HepG2 (cell line): ENCODE data around the gene BSG. TPM values are rescaled to one million over a fixed set of nuclear protein-coding genes. Genes with fewer than 3 reads are reported as not detected.

Source experiments
- AGO2 ChIP-seq: fragments of 200-400 bp; formaldehyde crosslinking; optimal IDR thresholded peaks from 2 replicates; pipeline ENCODE3; 2017; ENCODE audit warnings: mild to moderate bottlenecking, low read depth, low read length, moderate library complexity
- ATF7-NPFF ChIP-seq: sonication (generic); formaldehyde crosslinking; IDR thresholded peaks from 2 replicates; pipeline ENCODE4 v1.8.1; 2023; ENCODE audit warnings: mild to moderate bottlenecking, low read depth, missing genetic modification reagents, moderate library complexity
- ATM ChIP-seq: fragments of 450-650 bp; IDR thresholded peaks from 2 replicates; pipeline ENCODE4 v1.7.1; 2017; ENCODE audit warnings: mild to moderate bottlenecking, borderline replicate concordance
- E2F1 ChIP-seq: sonication (generic); formaldehyde crosslinking; IDR thresholded peaks from 2 replicates; pipeline ENCODE4 v1.5.0; 2020; ENCODE audit warnings: missing genetic modification reagents
- FIP1L1 ChIP-seq: fragments of 200-400 bp; formaldehyde crosslinking; IDR thresholded peaks from 2 replicates; pipeline ENCODE4 v1.6.1; 2018; ENCODE audit warnings: low read depth, mild to moderate bottlenecking, low read length, moderate library complexity, borderline replicate concordance; ENCODE audit not compliant: insufficient read depth
- HOMEZ ChIP-seq: IDR thresholded peaks from 2 replicates; pipeline ENCODE4 v1.6.1; 2016; ENCODE audit warnings: low read depth
- HOXA9 ChIP-seq: sonication (generic); formaldehyde crosslinking; IDR thresholded peaks from 2 replicates; pipeline ENCODE4 v1.8.1; 2022; ENCODE audit warnings: missing genetic modification reagents, mild to moderate bottlenecking, moderate library complexity, borderline replicate concordance
- NFE2L2 ChIP-seq: fragments of 150-350 bp; IDR thresholded peaks from 2 replicates; pipeline ENCODE4 v1.6.1; 2014; ENCODE audit warnings: low read length
- PAX8 ChIP-seq: sonication (generic); formaldehyde crosslinking; IDR thresholded peaks from 2 replicates; pipeline ENCODE4 v1.8.0; 2022; ENCODE audit warnings: mild to moderate bottlenecking, missing genetic modification reagents, borderline replicate concordance
- POGZ ChIP-seq: sonication (generic); formaldehyde crosslinking; IDR thresholded peaks from 2 replicates; pipeline ENCODE4 v1.4.0; 2020; ENCODE audit warnings: mild to moderate bottlenecking, missing genetic modification reagents
- RARA ChIP-seq: IDR thresholded peaks from 2 replicates; pipeline ENCODE4 v1.6.1; 2016; ENCODE audit warnings: missing genetic modification reagents, missing compliant biosample characterization
- SMARCC2 ChIP-seq: fragments of 450-650 bp; IDR thresholded peaks from 2 replicates; pipeline ENCODE4 v1.6.1; 2017; ENCODE audit warnings: antibody characterized with exemption, mild to moderate bottlenecking
- SRSF1 ChIP-seq: fragments of 200-400 bp; formaldehyde crosslinking; optimal IDR thresholded peaks from 2 replicates; pipeline ENCODE3; 2017; ENCODE audit warnings: mild to moderate bottlenecking, low read depth, low read length, moderate library complexity
- SRSF9 ChIP-seq: fragments of 200-400 bp; formaldehyde crosslinking; IDR thresholded peaks from 2 replicates; pipeline ENCODE4 v1.6.1; 2018; ENCODE audit warnings: borderline replicate concordance, mild to moderate bottlenecking, low read depth, low read length; ENCODE audit not compliant: insufficient read depth, poor library complexity, severe bottlenecking
- STAG1 ChIP-seq: sonication (generic); formaldehyde crosslinking; IDR thresholded peaks from 2 replicates; pipeline ENCODE4 v1.4.0; 2020; ENCODE audit warnings: missing genetic modification reagents
- TCF12 ChIP-seq, 2 experiments: fragments of 450-650 bp in 1 of 2; sonication (generic) in 1 of 2; formaldehyde crosslinking in 1 of 2; IDR thresholded peaks; 2 replicates each; pipeline versions ENCODE4 v1.6.1 to v1.8.0; 2017 to 2022; ENCODE audit warnings: antibody characterized with exemption in 1 of 2, mild to moderate bottlenecking in 1 of 2, missing genetic modification reagents in 1 of 2, moderate library complexity in 1 of 2
- ZFAT ChIP-seq: sonication (generic); formaldehyde crosslinking; conservative IDR thresholded peaks from 2 replicates; pipeline ENCODE4 v1.8.1; 2023; ENCODE audit warnings: missing genetic modification reagents, inconsistent platforms
- ZNF34 ChIP-seq: sonication (generic); formaldehyde crosslinking; IDR thresholded peaks from 2 replicates; pipeline ENCODE4 v1.4.0; 2020; ENCODE audit warnings: mild to moderate bottlenecking, missing genetic modification reagents, borderline replicate concordance
- ZNF367 ChIP-seq: sonication (generic); formaldehyde crosslinking; IDR thresholded peaks from 2 replicates; pipeline ENCODE4 v1.4.0; 2020; ENCODE audit warnings: missing genetic modification reagents, borderline replicate concordance
- ZNF446 ChIP-seq: sonication (generic); formaldehyde crosslinking; IDR thresholded peaks from 2 replicates; pipeline ENCODE4 v1.5.0; 2020; ENCODE audit warnings: mild to moderate bottlenecking, missing genetic modification reagents
- ZNF609 ChIP-seq: sonication (generic); formaldehyde crosslinking; IDR thresholded peaks from 2 replicates; pipeline ENCODE4 v1.4.0; 2020; ENCODE audit warnings: mild to moderate bottlenecking, missing genetic modification reagents, borderline replicate concordance
- ZNF678 ChIP-seq: sonication (generic); formaldehyde crosslinking; IDR thresholded peaks from 2 replicates; pipeline ENCODE4 v1.4.0; 2020; ENCODE audit warnings: mild to moderate bottlenecking, missing genetic modification reagents
- ZSCAN9 ChIP-seq: IDR thresholded peaks from 2 replicates; pipeline ENCODE4 v1.6.1; 2016; ENCODE audit warnings: borderline replicate concordance
- polyA plus RNA-seq, 8 experiments: library from polyadenylated mRNA; depleted of rRNA in 3 of 8; stranded (reverse) in 7 of 8; unstranded in 1 of 8; fragments of >200 nt; fragmentation: Illumina TruSeq in 4 of 8; extraction: Trizol in 4 of 8; gene quantifications; 2 replicates each; pipeline versions ENCODE4 v1.2.1 to v1.2.3, GENCODE V29; 2011 to 2016; ENCODE audit warnings: low read depth in 4 of 8, missing spikeins in 1 of 8, mixed read lengths in 1 of 8; ENCODE audit not compliant: insufficient read depth in 1 of 8
- total RNA-seq, 5 experiments: library from RNA; depleted of rRNA; stranded (reverse); fragments of >200 nt; fragmentation: Illumina TruSeq; extraction: Trizol; gene quantifications; 2 replicates each; pipeline ENCODE4 v1.2.3, GENCODE V29; 2016; ENCODE audit warnings: low read depth in 1 of 5

The BSG gene
- total and polyA plus RNA-seq, 2 of the 13 experiments (the other 11 are each of a cell fraction or from before 2014, with no cell fraction given) = 309 to 754 TPM

- TF ChIP-seq SRSF1 (peak; percentile 5), ZFAT (CRISPR knock-in tag) (no peak), E2F1 (CRISPR knock-in tag) (no peak; the same call in 1 of the 2 replicates), RARA (CRISPR knock-in tag) (no peak; the same call in 1 of the 2 replicates), NFE2L2 (no peak), ATF7-NPFF (CRISPR knock-in tag) (peak; percentile 81; the same call in 1 of the 2 replicates), ZNF34 (CRISPR knock-in tag) (no peak), HOMEZ (CRISPR knock-in tag) (no peak), ZSCAN9 (no peak), ATM (no peak), ZNF367 (CRISPR knock-in tag) (no peak), SRSF9 (no peak), TCF12 (IDR thresholded peaks at IDR 0.05) (no peak), TCF12 (CRISPR knock-in tag; IDR thresholded peaks at IDR 0.05) (0 out of 2 replicates have a peak, but pooled peaks have one; percentile 34), STAG1 (no peak), ZNF678 (CRISPR knock-in tag) (no peak), POGZ (no peak; the same call in 1 of the 2 replicates), SMARCC2 (no peak), ZNF446 (CRISPR knock-in tag) (no peak), PAX8 (CRISPR knock-in tag) (no peak), FIP1L1 (no peak), AGO2 (peak; percentile 73), HOXA9 (no peak), ZNF609 (CRISPR knock-in tag) (no peak)
These were observed 41.2 kb upstream of the BSG start (continued) for GRCh38 chr19:531009-531752.
